ENCODE results near the gene LYPD6.

LYPD6 gene

GRCh38 chr2:149513461-149513860, 183.1 kb downstream of the LYPD6 start:
- DNase-seq (ENCODE audit: low spot score), result no peak

All from CD4-positive, alpha-beta T cell treated with Interleukin-6 at 100 ng/mL for 8 hours (primary cell).